CD1c-positive myeloid dendritic cell (primary cell): ENCODE measurements around the gene SDS.

ENCODE experiments used
- DNase-seq: peaks from one replicate; pipeline ENCODE4 v3.0.0-alpha.2; 2016; ENCODE audit errors: extremely low spot score

Gene SDS

GRCh38 chr12:113347892-113348291 lies 55.8 kb downstream of the SDS start:
- no peak for DNase-seq

GRCh38 chr12:113347107-113347506 lies 56.6 kb downstream of the SDS start:
- no peak for DNase-seq

DNA sequence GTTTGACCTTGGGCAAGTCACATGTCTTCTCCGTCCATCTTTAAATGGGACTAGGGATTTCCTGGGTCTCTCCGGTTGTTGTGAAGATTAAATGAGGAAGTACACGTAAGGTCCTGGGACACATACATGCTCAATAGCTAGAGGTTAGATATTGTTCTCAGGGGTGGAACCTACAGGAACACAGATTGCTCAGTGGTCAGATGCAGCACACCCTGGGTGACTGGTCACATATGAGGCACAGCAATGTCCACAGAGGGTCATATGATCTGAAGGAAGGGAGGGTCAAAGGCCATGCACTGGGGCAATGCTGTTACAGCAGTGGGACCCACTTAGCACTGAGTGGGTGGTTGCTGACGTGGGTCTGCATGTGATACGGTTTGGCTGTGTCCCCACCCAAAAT lies 57.3 kb downstream of the SDS start:
- peak; percentile 58 for DNase-seq

GRCh38 chr12:113345318-113345717 lies 58.4 kb downstream of the SDS start:
- DNase-seq: no peak
